Prostate gland (tissue), 2 donors: ENCODE measurements around the gene PDIA3. TPM values are rescaled to one million over a fixed set of nuclear protein-coding genes. Genes with fewer than 3 reads are reported as not detected.

Experiments used
- DNase-seq: peaks from one replicate; pipeline ENCODE4 v3.0.0-alpha.2; 2019; ENCODE audit warnings: low spot score
- H3K27ac ChIP-seq, 2 donors: fragments of 200-600 bp; sonication (generic); 2 replicates each; pipeline ENCODE4 v1.5.1; 2017 to 2019
- H3K27me3 ChIP-seq: fragments of 200-600 bp; sonication (generic); replicated peaks from 2 replicates; pipeline ENCODE4 v1.5.1; 2019; ENCODE audit not compliant: insufficient read depth
- H3K36me3 ChIP-seq, 2 donors: fragments of 200-600 bp; sonication (generic); 1 replicate in 1 of 2; 2 replicates in 1 of 2; pipeline versions ENCODE4 v1.5.1 to v1.8.1; 2017 to 2019
- H3K4me1 ChIP-seq: fragments of 200-600 bp; sonication (generic); replicated peaks from 2 replicates; pipeline ENCODE4 v1.5.1; 2019
- H3K4me3 ChIP-seq, 2 donors: fragments of 200-600 bp; sonication (generic); 2 replicates each; pipeline ENCODE4 v1.5.1; 2017 to 2019
- H3K9me3 ChIP-seq: fragments of 200-600 bp; sonication (generic); 2 replicates; pipeline ENCODE4 v1.5.1; 2017
- CTCF ChIP-seq, 4 experiments: fragments of 200-600 bp in 2 of 4; fragments of 450-650 bp in 2 of 4; sonication (generic) in 2 of 4; IDR thresholded peaks; 1 replicate in 3 of 4; 2 replicates in 1 of 4; pipeline ENCODE4 v1.5.1; 2016 to 2019; ENCODE audit warnings: antibody characterized with exemption in 4 of 4, mild to moderate bottlenecking in 2 of 4, moderate library complexity in 2 of 4
- POLR2A ChIP-seq: fragments of 450-650 bp; IDR thresholded peaks from one replicate; pipeline ENCODE4 v1.6.1; 2016; ENCODE audit warnings: antibody characterized with exemption, mild to moderate bottlenecking
- POLR2AphosphoS5 ChIP-seq: sonication (generic); formaldehyde crosslinking; IDR thresholded peaks from one replicate; pipeline ENCODE4 v1.6.1; 2017; ENCODE audit warnings: antibody characterized with exemption
- WGBS: methylation state at CpG from one replicate; pipeline ENCODE4 v1.1.5; 2018; 5-methylcytosine and 5-hydroxymethylcytosine counted together
- intact Hi-C: fragments of 100-400 bp; cut with DNase I; formaldehyde crosslinking; loops from one replicate; pipeline ENCODE4 v1.14.2; 2022
- total RNA-seq, 2 donors: library from RNA; depleted of rRNA; stranded (reverse); fragments of >200 nt; gene quantifications; one replicate each; pipeline ENCODE4 v1.1.0, GENCODE V29; 2016

Gene PDIA3
- total RNA-seq, 2 donors from 2014 or later: 172 to 432 TPM

GRCh38 chr15:43763819-43764446, 17.7 kb downstream of the PDIA3 start:
- Histone ChIP-seq H3K4me1 (no peaks in the 10 kb centered on the region), H3K9me3 (no peaks in the 10 kb centered on the region), H3K36me3 (peaks cover 0 to 7% of the 10 kb centered on the region in 2 donors), H3K27me3 (no peaks in the 10 kb centered on the region), H3K4me3 (no peak overlapping the region), H3K27ac (no peak overlapping the region)
- WGBS: 36% methylated on average over 2 of the region's 2 CpGs
- TF ChIP-seq POLR2A (no peak), POLR2AphosphoS5 (no peak), CTCF (IDR thresholded peaks at IDR 0.05) (no peak)
- intact Hi-C loops: no loop called here
- no peak for DNase-seq

GRCh38 chr15:43769584-43770228, 23.5 kb downstream of the PDIA3 start:
- no peaks in the 10 kb centered on the region for H3K4me1 ChIP-seq
- H3K27ac ChIP-seq: no peak overlapping the region
- DNase-seq: no peak
- TF ChIP-seq CTCF (IDR thresholded peaks at IDR 0.05) (peak; percentile 27 to 65 (median 40)), POLR2A (no peak), POLR2AphosphoS5 (peak; percentile 11)
- intact Hi-C loops: loop anchor here (5.0 kb wide), 1 partner anchor 332 kb away; no protein-coding TSS in a partner anchor
- no peaks in the 10 kb centered on the region for H3K9me3 ChIP-seq
- H3K27me3 ChIP-seq: no peaks in the 10 kb centered on the region
- H3K4me3 ChIP-seq: no peak overlapping the region
- 67% methylated on average over 5 of the region's 5 CpGs for WGBS
- H3K36me3 ChIP-seq: peaks cover 8 to 17% of the 10 kb centered on the region in 2 donors

GRCh38 chr15:43771816-43772215, 25.6 kb downstream of the PDIA3 start:
- intact Hi-C loops: loop anchor here (5.0 kb wide), 1 partner anchor 335 kb away; no protein-coding TSS in a partner anchor
- H3K27ac ChIP-seq: no peak overlapping the region
- no peak for DNase-seq
- H3K27me3 ChIP-seq: no peaks in the 10 kb centered on the region
- H3K36me3 ChIP-seq: peaks cover 8 to 17% of the 10 kb centered on the region in 2 donors
- no peaks in the 10 kb centered on the region for H3K9me3 ChIP-seq
- WGBS: 81% methylated on average over 2 of the region's 2 CpGs
- no peaks in the 10 kb centered on the region for H3K4me1 ChIP-seq
- TF ChIP-seq CTCF (IDR thresholded peaks at IDR 0.05) (no peak), POLR2A (no peak), POLR2AphosphoS5 (no peak)
- no peak overlapping the region for H3K4me3 ChIP-seq

GRCh38 chr15:43772624-43773023, 26.4 kb downstream of the PDIA3 start:
- Histone ChIP-seq H3K27me3 (no peaks in the 10 kb centered on the region), H3K27ac (no peak overlapping the region), H3K4me3 (no peak overlapping the region), H3K4me1 (no peaks in the 10 kb centered on the region), H3K9me3 (no peaks in the 10 kb centered on the region), H3K36me3 (peaks cover 8 to 10% of the 10 kb centered on the region in 2 donors)
- DNase-seq: no peak
- TF ChIP-seq CTCF (IDR thresholded peaks at IDR 0.05): no peak
- no peak for TF ChIP-seq POLR2AphosphoS5
- no peak for TF ChIP-seq POLR2A
- intact Hi-C loops: loop anchor here (5.0 kb wide), 1 partner anchor 335 kb away; no protein-coding TSS in a partner anchor

- Histone ChIP-seq H3K27me3 (no peaks in the 10 kb centered on the region), H3K36me3 (peaks cover 8 to 10% of the 10 kb centered on the region in 2 donors), H3K4me3 (no peak overlapping the region), H3K4me1 (no peaks in the 10 kb centered on the region), H3K9me3 (no peaks in the 10 kb centered on the region), H3K27ac (no peak overlapping the region)
- WGBS: 69% methylated on average over 4 of the region's 4 CpGs
- no peak for DNase-seq
- intact Hi-C loops: loop anchor here (5.0 kb wide), 1 partner anchor 337 kb away; no protein-coding TSS in a partner anchor
- TF ChIP-seq POLR2A: no peak
- TF ChIP-seq POLR2AphosphoS5: no peak
- TF ChIP-seq CTCF (IDR thresholded peaks at IDR 0.05): no peak
Measured at GRCh38 chr15:43774062-43774461, 27.8 kb downstream of the PDIA3 start.
